H54 (cell line): ENCODE data around the gene TRIOBP.

Source experiments
- DNase-seq: peaks from one replicate; pipeline ENCODE4 v3.0.0; 2011; ENCODE audit warnings: low spot score, mixed read lengths; ENCODE audit not compliant: insufficient read length
- FAIRE-seq: peaks from 3 replicates; lab custom pipeline; 2011; peaks lifted over from hg19 to GRCh38; lab: Jason Lieb, UNC
- POLR2A ChIP-seq: IDR thresholded peaks from 2 replicates; pipeline ENCODE4 v1.6.1; 2011; ENCODE audit warnings: low read depth, mild to moderate bottlenecking, low read length

TRIOBP gene

DNA sequence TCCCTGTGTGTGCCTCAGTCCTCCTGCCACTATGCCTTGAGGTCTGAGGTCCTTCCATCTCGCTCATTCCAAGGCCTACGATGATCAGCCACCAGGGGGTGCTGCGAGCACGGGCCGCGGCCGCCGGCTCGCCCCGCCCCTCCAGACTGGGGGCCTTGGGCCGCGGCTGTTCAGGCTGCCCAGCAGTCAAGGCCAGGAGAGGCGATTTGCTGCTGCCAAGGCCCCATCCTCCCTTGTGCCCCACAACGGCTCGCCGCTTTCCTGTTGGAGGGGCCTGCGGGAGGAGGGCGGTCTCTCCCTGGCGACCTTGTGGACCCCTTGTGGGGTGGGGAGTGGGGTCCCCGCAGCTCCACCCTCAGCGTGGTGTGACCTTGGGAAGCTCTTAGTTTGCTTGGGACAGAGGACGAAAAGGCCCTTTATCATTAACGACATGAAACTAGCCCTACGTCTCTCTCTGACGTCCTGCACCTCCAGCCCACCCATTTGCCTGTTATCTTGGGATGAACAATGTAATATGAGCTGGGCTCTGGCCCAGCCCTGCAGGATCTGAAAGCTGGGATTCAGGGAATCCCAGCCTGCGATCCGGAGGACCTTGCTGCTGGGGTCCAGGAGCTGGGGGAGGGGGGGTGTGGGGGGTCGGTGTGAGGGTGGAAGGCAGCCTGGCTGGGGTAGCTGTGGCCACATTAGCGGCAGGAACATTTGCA lies 121.0 kb downstream of the TRIOBP start:
- peak; percentile 61 for FAIRE-seq
- DNase-seq = peak; percentile 83
- TF ChIP-seq POLR2A = no peak

- DNase-seq (no peak), FAIRE-seq (no peak)
- no peak for TF ChIP-seq POLR2A
Observed at GRCh38 chr22:37818409-37819104, 121.7 kb downstream of the TRIOBP start.

DNA sequence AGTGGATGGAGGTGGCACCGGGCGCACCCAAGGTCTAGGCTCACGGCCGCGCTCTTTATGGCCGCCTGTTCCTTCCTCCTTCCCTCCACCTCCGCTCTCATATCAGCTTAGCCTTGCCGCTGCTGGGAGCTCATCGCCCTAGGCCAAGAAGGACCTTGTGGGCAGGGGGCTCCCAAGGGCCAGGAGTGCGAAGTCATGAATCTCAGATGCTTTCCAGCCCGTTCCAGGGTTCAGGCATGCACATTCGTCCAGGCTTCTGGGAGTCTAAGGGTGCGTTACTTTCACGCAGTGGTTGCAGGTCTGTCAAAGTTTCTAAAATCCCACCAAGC lies 122.2 kb downstream of the TRIOBP start:
- TF ChIP-seq POLR2A = no peak
- DNase-seq (no peak), FAIRE-seq (no peak)

DNA sequence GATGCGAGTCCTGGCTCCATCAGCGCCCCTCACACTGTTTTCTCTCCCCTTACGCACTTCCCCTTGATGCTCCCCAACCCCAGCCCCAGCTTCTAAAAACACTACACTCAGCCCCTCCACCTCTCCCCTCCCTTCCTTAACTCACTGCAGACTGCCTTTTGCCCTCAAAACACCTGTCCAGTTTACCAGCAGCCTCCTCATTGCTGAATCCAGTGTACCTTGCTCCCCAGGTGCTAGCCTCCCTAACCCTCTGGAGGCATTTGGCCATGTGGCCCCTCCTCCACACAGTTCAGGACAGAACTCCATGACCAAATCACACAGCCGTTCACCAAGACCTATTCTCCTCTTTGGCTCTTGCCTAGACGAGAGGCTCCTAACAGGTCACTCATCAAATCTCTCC lies 123.5 kb downstream of the TRIOBP start:
- TF ChIP-seq POLR2A = no peak
- FAIRE-seq (no peak), DNase-seq (no peak)

- no peak for TF ChIP-seq POLR2A
- no peak for DNase-seq
- no peak for FAIRE-seq
Observed at GRCh38 chr22:37822079-37822833, 125.4 kb downstream of the TRIOBP start.

- no peak for FAIRE-seq
- no peak for TF ChIP-seq POLR2A
- no peak for DNase-seq
Observed at GRCh38 chr22:37823134-37823985, 126.5 kb downstream of the TRIOBP start, which contains the start of gene GALR3. Gene GALR3, plus strand, starts transcription at chr22:37823382. Its CDS starts 25 bp downstream, at chr22:37823407.

GRCh38 chr22:37824674-37825641 lies 128.1 kb downstream of the TRIOBP start:
- FAIRE-seq (no peak), DNase-seq (no peak)
- no peak for TF ChIP-seq POLR2A
